ENCODE data around the gene FBXW7. TPM values are rescaled to one million over a fixed set of nuclear protein-coding genes. Genes with fewer than 3 reads are reported as not detected.

The FBXW7 gene
- total RNA-seq, 1 experiment from 2014 or later = 23.0 TPM

DNA sequence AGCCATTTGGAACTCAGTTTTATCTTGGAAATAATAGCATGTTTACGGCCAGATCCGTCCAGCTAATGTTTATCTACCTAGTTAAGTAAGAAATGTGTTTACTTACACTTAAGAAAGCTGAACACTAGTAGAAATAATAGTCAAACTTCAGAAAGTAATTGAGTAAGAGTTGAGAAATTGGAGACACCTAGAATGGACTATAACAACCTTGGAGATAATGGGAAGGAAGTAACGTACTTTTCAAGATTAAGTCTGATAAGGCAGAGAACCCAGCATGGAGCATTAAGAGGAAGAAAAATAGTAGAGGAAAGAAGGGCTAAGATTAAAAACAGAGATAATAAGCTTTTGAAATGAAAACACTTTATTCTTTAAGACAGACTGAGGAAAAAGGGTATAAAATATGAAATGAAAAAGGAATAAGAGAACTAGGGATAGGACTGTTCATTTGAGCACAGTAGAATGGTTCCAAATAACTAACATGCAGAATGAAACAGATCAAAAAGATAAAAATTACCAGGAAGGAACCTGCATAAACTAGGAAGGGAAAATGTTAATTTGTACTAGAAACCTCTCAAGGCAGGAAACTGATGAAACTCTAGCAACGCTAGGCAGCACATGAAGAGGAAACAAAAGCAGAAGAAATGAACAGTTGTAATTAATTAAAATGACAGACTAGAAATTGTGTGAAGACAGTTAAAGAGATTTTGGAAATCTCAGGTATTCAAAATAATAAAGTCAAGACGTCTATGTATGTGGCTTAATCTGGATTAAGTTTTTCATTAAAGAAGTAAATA lies 71.7 kb downstream of the FBXW7 start:
- H3K27me3 ChIP-seq (ENCODE audit: insufficient read depth, low read length) = no peaks in the 10 kb centered on the region
- CTCF ChIA-PET = interaction anchor here (1.5 kb wide), 1 partner anchor 10 kb away, joined by 3 read pairs; no protein-coding TSS in a partner anchor
- no peaks in the 10 kb centered on the region for H3K36me3 ChIP-seq (ENCODE audit: control insufficient read depth in 1 of 2, insufficient read depth in 2 of 2, low read length in 2 of 2)
- no TSS peak for BruUV-seq (replicated peaks)
- H3K27ac ChIP-seq (ENCODE audit: low read depth, low read length) = no peak overlapping the region
- H3K9me2 ChIP-seq (ENCODE audit: insufficient read depth) = no peaks in the 10 kb centered on the region
- no peak overlapping the region for H3K4me2 ChIP-seq (ENCODE audit: low read length)
- H3K4me3 ChIP-seq (replicated peaks in 1 of 2; ENCODE audit: low read depth in 1 of 2, low read length in 2 of 2) = no peak overlapping the region
- H3K9ac ChIP-seq (ENCODE audit: low read length) = no peak overlapping the region
- RAD21 ChIA-PET (ENCODE audit: low non-redundant PET in 1 of 2, low total read pairs in 2 of 2, uncharacterized antibody in 2 of 2, unreplicated experiment in 2 of 2) = no interaction called here
- peaks cover 73% of the 10 kb centered on the region for H3K79me2 ChIP-seq (ENCODE audit: insufficient read depth, low read length)
- TF ChIP-seq POLR2AphosphoS5 (IDR thresholded peaks at IDR 0.05; ENCODE audit: low read depth, low read length) = no peak
- TF ChIP-seq, protein P1, sequence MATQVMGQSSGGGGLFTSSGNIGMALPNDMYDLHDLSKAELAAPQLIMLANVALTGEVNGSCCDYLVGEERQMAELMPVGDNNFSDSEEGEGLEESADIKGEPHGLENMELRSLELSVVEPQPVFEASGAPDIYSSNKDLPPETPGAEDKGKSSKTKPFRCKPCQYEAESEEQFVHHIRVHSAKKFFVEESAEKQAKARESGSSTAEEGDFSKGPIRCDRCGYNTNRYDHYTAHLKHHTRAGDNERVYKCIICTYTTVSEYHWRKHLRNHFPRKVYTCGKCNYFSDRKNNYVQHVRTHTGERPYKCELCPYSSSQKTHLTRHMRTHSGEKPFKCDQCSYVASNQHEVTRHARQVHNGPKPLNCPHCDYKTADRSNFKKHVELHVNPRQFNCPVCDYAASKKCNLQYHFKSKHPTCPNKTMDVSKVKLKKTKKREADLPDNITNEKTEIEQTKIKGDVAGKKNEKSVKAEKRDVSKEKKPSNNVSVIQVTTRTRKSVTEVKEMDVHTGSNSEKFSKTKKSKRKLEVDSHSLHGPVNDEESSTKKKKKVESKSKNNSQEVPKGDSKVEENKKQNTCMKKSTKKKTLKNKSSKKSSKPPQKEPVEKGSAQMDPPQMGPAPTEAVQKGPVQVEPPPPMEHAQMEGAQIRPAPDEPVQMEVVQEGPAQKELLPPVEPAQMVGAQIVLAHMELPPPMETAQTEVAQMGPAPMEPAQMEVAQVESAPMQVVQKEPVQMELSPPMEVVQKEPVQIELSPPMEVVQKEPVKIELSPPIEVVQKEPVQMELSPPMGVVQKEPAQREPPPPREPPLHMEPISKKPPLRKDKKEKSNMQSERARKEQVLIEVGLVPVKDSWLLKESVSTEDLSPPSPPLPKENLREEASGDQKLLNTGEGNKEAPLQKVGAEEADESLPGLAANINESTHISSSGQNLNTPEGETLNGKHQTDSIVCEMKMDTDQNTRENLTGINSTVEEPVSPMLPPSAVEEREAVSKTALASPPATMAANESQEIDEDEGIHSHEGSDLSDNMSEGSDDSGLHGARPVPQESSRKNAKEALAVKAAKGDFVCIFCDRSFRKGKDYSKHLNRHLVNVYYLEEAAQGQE (IDR thresholded peaks at IDR 0.05; ENCODE audit: low read depth) = no peak
- no peak for TF ChIP-seq EGR1 (IDR thresholded peaks at IDR 0.05; ENCODE audit: low read depth)
- TF ChIP-seq EZH2phosphoT487 (IDR thresholded peaks at IDR 0.05; ENCODE audit: borderline replicate concordance) = no peak
- no peak for TF ChIP-seq CEBPB (IDR thresholded peaks at IDR 0.05; ENCODE audit: low read depth)
- TF ChIP-seq, protein P2, sequence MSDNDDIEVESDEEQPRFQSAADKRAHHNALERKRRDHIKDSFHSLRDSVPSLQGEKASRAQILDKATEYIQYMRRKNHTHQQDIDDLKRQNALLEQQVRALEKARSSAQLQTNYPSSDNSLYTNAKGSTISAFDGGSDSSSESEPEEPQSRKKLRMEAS (IDR thresholded peaks at IDR 0.05) = no peak
- no peak for TF ChIP-seq TCF7L2 (IDR thresholded peaks at IDR 0.05; ENCODE audit: borderline replicate concordance, extremely low read depth, insufficient read depth, insufficient read length)
- no peak for TF ChIP-seq SP1 (IDR thresholded peaks at IDR 0.05; ENCODE audit: low read depth)
- TF ChIP-seq SRF (IDR thresholded peaks at IDR 0.05; ENCODE audit: low read depth) = no peak
- TF ChIP-seq, protein P3, sequence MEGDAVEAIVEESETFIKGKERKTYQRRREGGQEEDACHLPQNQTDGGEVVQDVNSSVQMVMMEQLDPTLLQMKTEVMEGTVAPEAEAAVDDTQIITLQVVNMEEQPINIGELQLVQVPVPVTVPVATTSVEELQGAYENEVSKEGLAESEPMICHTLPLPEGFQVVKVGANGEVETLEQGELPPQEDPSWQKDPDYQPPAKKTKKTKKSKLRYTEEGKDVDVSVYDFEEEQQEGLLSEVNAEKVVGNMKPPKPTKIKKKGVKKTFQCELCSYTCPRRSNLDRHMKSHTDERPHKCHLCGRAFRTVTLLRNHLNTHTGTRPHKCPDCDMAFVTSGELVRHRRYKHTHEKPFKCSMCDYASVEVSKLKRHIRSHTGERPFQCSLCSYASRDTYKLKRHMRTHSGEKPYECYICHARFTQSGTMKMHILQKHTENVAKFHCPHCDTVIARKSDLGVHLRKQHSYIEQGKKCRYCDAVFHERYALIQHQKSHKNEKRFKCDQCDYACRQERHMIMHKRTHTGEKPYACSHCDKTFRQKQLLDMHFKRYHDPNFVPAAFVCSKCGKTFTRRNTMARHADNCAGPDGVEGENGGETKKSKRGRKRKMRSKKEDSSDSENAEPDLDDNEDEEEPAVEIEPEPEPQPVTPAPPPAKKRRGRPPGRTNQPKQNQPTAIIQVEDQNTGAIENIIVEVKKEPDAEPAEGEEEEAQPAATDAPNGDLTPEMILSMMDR (IDR thresholded peaks at IDR 0.05 in 2 of 3, conservative IDR thresholded peaks at IDR 0.05 in 1 of 3; ENCODE audit: borderline replicate concordance in 1 of 3, insufficient read depth in 1 of 3, low read depth in 2 of 3, low read length in 2 of 3) = no peak
- TF ChIP-seq, protein P4, sequence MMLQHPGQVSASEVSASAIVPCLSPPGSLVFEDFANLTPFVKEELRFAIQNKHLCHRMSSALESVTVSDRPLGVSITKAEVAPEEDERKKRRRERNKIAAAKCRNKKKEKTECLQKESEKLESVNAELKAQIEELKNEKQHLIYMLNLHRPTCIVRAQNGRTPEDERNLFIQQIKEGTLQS (IDR thresholded peaks at IDR 0.05) = no peak
- TF ChIP-seq JUND (IDR thresholded peaks at IDR 0.05) = no peak
- TF ChIP-seq ZFX (IDR thresholded peaks at IDR 0.05) = no peak
- no peak for TF ChIP-seq YY1 (IDR thresholded peaks at IDR 0.05; ENCODE audit: extremely low read depth, insufficient replicate concordance, low read depth, low read length)
- TF ChIP-seq, protein P5, sequence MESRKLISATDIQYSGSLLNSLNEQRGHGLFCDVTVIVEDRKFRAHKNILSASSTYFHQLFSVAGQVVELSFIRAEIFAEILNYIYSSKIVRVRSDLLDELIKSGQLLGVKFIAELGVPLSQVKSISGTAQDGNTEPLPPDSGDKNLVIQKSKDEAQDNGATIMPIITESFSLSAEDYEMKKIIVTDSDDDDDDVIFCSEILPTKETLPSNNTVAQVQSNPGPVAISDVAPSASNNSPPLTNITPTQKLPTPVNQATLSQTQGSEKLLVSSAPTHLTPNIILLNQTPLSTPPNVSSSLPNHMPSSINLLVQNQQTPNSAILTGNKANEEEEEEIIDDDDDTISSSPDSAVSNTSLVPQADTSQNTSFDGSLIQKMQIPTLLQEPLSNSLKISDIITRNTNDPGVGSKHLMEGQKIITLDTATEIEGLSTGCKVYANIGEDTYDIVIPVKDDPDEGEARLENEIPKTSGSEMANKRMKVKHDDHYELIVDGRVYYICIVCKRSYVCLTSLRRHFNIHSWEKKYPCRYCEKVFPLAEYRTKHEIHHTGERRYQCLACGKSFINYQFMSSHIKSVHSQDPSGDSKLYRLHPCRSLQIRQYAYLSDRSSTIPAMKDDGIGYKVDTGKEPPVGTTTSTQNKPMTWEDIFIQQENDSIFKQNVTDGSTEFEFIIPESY (IDR thresholded peaks at IDR 0.05; ENCODE audit: extremely low read depth, insufficient replicate concordance, low read length) = no peak
- no peak for TF ChIP-seq RAD21 (IDR thresholded peaks at IDR 0.05; ENCODE audit: low read depth)
- TF ChIP-seq ZNF274 (IDR thresholded peaks at IDR 0.05; ENCODE audit: low read depth, low read length) = no peak
- TF ChIP-seq SIN3A (IDR thresholded peaks at IDR 0.05; ENCODE audit: low read depth) = no peak
- no peak for TF ChIP-seq POLR2A (IDR thresholded peaks at IDR 0.05; ENCODE audit: borderline replicate concordance, extremely low read depth, insufficient read depth, insufficient read length)
- intact Hi-C loops (cut with micrococcal nuclease) = no loop called here
- H2AFZ ChIP-seq (ENCODE audit: low read depth, low read length, poor library complexity, severe bottlenecking) = no peak overlapping the region
- ATAC-seq (no peak), DNase-seq (ENCODE audit: low read depth, low spot score) (no peak)
- H3K4me1 ChIP-seq (ENCODE audit: control insufficient read depth in 1 of 2, insufficient read depth in 2 of 2, low read length in 2 of 2) = no peaks in the 10 kb centered on the region
- POLR2A ChIA-PET = no interaction called here
- H4K20me1 ChIP-seq (ENCODE audit: insufficient read depth) = peaks cover 5% of the 10 kb centered on the region
- no peaks in the 10 kb centered on the region for H3K9me3 ChIP-seq (ENCODE audit: control insufficient read depth in 1 of 2, insufficient read depth in 1 of 2, low read depth in 1 of 2, low read length in 2 of 2)

Data from HCT116 (cell line).